Colon (tissue), 2 donors: ENCODE data around the gene CORO6.

Experiments
- FAIRE-seq: peaks from 2 replicates; lab custom pipeline; 2012; peaks lifted over from hg19 to GRCh38; lab: Jason Lieb, UNC
- donor health status: control.
- donor health status: control.

CORO6 gene

GRCh38 chr17:29612404-29613280 lies 10.1 kb downstream of the CORO6 start:
- FAIRE-seq = no peak

DNA sequence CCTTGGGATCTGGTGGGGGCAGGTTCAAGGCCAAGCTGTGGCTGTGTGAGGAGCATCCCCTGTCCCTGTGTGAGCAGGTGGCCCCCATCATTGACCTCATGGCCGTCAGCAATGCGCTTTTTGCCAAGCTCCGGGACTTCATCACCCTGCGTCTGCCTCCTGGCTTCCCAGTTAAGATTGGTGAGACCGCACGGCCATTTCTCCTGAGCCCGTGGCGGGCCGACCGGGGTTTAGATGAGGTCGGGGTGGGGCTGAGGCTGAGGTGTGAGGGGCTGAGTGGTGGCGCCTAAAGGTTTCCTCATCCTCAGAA lies 10.7 kb downstream of the CORO6 start:
- FAIRE-seq = no peak

DNA sequence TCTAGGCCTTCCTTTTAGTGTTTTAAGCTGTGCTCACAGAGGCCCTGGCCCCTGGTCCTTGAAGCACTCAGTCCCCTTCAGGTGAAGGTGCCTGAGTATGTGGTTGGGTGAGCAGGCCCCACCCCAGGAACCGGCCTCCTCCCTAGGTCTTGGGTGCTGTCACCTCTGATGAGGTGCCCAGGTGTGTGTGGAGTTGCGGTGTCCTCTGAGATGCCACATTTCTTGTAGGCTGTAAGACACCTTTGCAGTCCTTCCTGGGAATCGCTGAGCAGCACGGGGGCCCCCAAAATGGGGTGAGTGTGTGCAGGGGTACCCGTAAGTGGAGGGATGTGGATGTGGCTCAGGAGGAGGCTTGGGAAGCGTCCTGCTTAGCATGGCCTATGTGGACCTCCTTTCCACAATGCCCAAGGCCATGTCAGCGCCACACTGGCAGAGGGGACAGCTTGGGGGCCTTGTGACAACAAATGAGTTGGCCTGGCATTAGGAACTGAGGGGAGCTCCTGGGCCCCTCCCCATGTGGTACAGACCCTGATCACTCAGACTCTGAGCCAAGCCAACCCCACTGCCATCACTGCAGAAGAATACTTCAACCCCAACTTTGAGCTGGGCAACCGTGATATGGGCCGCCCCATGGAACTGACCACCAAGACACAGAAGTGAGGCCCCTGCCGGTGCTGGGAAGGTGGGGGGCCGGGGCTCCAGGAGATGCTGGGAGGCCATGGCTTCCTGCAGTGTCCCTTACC lies 11.2 kb downstream of the CORO6 start:
- FAIRE-seq = no peak

DNA sequence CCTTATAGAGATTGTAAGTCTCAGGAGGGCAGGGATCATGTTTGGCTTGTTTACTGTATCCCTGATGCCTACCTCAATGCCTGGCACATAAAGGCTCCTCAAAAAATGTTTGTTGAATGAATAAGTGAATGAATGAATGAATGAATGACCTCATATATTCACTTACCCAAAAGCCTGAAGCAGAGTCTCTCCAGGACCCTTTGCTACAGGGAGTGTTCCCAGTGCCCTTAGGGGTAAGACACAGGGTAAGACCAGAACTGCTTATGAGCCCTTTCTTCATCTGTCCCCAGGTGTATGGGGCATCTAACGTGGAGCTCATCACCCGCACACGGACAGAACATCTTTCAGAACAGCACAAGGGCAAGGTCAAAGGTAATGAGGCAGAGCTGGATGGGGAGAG lies 12.3 kb downstream of the CORO6 start:
- no peak for FAIRE-seq

DNA sequence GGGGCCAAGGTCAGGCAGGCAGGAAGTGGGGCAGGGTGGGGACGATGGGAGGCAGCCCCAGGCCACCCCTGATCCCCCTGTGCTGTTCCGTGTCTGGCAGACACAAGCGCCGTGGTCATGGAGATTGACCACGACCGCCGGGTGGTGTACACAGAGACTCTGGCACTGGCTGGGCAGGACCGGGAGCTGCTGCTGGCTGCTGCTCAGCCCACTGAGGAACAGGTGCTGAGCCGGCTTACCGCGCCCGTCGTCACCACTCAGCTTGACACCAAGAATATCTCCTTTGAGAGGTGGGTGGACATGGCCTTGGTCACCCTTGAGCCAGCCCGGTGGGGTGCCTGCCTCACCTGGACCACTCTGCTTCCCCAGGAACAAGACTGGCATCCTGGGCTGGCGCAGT lies 13.7 kb downstream of the CORO6 start:
- FAIRE-seq = no peak

DNA sequence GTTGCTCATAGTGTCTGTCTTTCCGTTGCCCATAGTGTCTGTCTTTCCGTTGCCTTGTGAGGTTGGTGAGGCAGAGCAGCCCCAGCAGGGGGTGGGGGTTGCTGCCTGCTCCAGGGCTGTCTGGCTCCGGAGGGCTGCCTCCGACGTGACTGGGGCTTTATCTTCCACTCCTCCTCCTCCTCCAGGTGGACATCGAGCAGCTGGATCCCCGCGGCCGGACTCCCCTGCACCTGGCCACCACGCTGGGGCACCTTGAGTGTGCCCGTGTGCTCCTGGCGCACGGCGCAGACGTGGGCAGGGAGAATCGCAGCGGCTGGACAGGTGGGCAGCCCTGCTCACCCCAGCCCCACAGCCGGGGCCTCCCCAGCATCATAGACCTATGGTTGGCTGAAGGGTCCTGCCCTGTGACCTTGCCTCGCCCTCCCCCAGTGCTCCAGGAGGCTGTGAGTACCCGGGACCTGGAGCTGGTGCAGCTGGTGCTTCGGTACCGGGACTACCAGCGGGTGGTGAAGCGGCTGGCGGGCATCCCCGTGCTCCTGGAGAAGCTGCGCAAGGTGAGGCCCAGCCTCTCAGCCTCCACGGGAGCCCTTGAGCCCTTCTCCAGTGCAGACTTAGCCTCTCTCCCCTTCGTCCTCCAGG lies 15.0 kb downstream of the CORO6 start:
- FAIRE-seq = no peak

DNA sequence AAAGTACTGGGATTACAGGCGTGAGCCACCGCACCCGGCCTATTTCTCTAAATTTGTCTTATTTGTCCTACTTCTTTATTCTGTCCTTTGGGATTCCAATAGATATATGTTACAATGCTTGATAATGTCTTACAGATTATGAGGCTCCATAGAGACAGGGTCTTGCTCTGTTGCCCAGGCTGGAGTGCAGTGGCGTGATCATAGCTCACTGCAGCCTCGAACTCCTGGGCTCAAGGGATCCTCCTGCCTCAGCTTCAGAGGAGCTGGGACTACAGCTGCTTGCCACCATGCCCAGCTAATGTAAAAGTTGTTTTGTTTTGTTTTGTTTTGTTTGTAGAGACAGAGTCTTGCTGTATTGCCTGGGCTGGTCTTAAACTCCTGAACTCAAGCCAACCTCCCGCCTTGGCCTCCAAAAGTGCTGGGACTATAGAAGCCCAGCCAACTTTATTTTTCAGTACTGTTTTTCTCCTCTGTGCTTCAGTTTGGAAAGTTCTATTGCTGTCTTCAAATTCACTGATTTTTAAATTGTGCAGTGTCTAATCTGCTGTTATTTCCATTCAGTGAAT lies 19.5 kb downstream of the CORO6 start:
- FAIRE-seq = no peak

DNA sequence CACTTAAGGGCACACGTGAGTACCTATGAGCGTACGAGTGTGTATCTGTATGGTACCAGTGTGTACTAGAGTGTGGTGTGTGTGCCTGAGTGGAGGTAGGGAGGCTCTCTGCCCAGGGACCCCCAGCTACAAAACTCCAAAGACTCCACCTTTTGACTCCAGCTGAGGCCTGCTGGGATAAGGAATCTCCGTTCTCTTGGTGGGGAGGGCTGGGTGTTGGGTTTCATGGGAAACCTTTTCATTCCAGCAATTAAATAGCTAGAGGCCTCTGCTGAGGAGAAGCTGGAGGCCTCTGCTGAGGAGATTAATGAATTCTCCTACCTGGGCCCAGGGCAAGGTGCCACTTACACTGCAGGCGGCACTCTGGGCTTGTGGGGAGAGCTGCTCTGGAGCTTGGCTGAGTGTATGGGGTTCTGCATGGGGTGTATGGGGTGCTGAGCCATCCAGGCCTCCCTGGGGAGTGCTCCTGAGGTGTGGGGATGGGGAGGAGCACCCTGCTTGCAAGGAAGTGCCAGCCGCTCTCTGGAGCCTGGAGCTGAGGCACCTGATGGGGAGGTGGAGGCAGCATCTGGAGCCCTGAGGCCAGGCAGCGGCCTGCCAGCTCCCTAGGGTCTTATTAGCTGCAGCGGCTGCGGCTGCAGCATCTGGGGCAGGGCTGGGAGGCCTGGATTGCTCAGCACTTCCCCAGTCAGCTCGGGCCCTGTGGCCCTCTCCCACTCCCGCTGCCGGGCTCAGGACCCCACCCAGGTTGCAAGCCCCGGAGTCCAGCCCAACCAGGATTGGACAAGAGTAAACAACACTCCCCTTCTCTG lies 25.1 kb downstream of the CORO6 start:
- no peak for FAIRE-seq

DNA sequence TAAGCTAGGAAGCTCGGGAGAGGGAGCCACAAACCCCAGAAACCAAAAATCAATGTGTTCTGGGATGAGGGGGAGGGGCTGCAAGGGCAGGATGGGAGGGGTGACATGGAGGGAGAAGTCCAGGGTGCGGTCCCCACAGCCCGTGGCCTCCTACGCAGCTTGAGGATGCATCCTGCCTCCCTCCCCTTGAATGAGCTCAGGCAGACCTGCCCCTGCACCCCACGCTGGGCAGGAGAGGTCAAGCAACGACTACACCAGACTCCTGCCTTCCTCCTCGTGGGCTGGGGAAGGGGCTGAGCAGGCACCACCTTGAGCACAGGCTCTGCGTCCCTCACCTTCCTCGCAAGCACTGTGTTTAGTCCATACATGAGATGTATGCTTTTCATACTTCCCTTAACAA lies 25.9 kb downstream of the CORO6 start:
- FAIRE-seq = no peak

GRCh38 chr17:29595943-29596774 lies 26.6 kb downstream of the CORO6 start:
- FAIRE-seq = no peak

DNA sequence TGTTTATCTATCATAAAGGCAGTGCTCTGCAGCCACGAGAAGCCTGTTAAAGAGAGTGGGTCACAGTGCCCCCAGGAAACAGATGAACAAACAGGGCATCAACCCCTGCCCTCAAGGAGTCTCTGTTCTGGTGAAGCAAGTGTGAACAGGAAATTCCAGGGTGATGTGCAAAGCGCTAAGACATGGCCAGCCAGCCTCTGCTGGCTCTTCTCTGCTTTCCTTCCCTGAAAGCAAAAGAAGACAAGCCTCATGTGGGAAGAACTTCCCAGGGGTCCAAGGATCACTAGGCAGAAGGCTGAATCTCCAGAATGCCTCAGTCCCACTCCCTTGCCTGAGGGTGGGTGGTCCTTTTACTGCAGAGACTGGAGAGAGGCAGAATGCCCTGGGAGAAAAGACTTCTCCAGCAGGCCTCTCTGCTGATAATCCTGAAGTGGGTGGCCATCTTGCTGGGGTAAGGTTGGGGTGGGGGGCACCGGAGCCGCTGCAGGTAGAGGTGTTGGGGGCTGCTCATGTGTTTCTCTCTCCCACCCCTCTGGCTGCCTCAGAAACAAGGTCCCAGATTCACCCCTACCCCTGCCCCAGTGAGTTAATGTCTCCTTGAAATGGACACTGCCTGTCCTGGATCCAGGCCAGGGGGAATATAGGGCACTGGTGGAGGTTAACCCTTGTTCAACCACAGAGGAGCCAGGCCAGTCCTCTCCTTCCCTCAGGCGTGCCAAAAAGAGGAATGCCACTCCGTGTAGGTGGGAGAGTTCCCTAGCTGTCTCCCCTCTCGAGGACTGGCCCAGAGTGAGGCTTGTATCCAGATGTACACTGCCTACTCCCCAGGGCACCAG lies 27.4 kb downstream of the CORO6 start:
- no peak for FAIRE-seq

GRCh38 chr17:29594519-29595090 lies 28.1 kb downstream of the CORO6 start:
- no peak for FAIRE-seq

DNA sequence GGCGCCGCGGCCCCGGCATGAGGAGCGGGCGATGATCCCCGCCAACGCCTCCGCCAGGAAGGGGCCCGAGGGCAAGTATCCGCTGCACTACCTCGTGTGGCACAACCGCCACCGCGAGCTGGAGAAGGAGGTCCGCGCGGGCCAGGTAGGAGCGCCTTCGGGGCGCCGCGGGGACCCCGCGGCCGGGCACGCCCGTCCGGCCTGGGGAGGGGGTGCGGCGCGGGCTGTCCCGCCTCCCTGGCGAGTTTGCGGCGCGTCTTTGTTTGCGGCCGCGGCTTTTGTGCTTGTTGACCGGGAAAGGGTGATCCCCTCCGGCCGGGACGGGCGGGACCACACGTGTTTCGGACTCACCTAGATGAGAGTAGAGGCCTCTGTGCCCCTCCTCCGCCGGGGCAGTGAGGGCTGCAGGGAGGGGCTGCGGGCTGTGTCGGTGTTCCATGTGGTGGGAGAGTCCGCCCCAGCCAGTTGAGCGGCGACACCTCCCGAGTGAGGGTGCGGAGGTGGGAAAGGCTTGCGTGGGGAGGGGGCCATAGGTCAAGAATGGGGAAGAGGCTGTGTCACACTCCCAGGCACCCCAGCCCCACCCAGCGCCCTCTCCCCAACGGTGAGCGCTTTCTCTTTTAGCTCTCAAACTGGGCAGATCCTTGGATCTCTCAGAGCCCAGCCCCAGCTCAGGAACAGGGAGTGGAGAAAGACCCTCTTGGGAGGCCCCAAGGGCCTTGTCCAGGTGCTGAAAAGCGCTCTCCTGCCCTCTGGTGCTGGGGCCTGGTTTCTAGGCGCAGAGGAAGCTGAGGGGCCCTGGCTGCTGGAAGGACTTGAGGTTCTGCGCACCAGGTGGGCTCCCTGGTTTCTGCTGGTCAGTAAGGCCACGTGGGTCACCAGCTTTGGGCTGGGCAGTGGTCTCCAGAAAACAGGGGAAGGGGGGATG lies 28.9 kb downstream of the CORO6 start:
- no peak for FAIRE-seq

- no peak for FAIRE-seq
These were observed 29.7 kb downstream of the CORO6 start, which contains the start of gene ANKRD13B for GRCh38 chr17:29592850-29593551. ANKRD13B (plus strand) TSS chr17:29593132; CDS start chr17:29593622, 490 bp downstream.

- no peak for FAIRE-seq
These were observed 30.7 kb downstream of the CORO6 start for GRCh38 chr17:29591737-29592608.

DNA sequence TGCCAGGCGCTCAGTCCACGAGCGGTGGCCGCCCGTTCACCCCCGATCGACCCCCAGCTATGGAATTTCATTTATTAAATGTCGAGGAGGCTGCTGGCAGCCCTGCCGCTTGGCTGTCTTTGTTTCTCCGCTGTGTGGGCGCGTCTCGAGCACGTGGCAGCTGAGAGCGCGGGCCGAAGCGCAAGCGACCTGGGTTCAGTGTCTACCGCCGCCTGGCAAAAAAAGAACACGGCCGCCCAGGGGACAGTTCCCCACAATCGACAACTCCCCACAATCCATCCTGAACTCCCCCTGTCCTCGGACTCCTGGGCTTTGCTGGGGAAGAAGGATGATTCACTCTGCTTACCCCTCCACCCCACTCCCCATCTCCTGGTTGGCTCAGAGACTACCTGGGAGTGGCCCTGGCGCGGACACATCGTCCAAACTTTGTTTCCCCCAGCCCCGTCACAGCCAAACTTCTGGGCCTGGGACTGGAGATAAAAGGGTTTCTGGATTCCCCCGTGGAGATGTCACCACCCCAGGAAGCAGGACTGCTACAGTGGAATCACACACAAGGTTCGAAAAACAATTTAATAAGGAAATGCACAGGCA lies 31.5 kb downstream of the CORO6 start:
- FAIRE-seq = no peak
